ENCODE results near the gene FAM219B. TPM values are rescaled to one million over a fixed set of nuclear protein-coding genes. Genes with fewer than 3 reads are reported as not detected.

Gene FAM219B
- total and polyA plus RNA-seq, 4 donors = 7.5 to 15.6 (median 12.2) TPM

DNA sequence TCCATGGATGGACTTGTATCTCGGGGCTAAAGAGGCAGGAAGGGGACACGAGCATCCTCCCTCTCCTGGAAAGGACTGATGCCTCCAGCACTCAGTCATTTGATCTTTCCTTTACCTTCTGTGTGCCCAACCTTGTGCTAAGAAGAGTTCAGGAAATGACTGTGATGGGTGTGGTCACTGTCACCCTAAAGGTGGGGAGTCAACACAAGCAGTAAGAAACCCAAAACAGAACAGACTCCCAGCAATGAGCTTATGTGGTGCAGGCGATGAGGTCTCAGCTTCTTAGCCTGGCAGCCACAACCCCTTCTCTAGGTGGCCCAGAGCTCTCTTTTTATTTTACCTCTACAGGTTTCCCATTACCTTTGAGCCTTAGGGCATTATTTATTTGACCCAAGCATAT lies 13.0 kb downstream of the FAM219B start:
- Histone ChIP-seq H3K4me1 (ENCODE audit: control insufficient read depth in 4 of 4, insufficient read depth in 4 of 4, low read length in 3 of 4) (peaks cover 7 to 30% (median 21%) of the 10 kb centered on the region in 4 donors), H3K9ac (ENCODE audit: low read depth in 1 of 2, low read length in 2 of 2) (no peak overlapping the region), H3K36me3 (ENCODE audit: control insufficient read depth in 4 of 4, insufficient read depth in 3 of 4, low read depth in 1 of 4, low read length in 3 of 4) (peaks cover 2 to 23% (median 10%) of the 10 kb centered on the region in 4 donors), H3K4me3 (ENCODE audit: low read depth in 1 of 3, low read length in 3 of 3) (no peak overlapping the region), H3K27ac (ENCODE audit: low read depth in 1 of 2, low read length in 2 of 2) (no peak overlapping the region), H3K27me3 (ENCODE audit: control insufficient read depth in 4 of 4, insufficient read depth in 4 of 4, low read length in 3 of 4) (no peaks in the 10 kb centered on the region), H3K9me3 (ENCODE audit: control insufficient read depth in 4 of 4, low read length in 3 of 4) (no peaks in the 10 kb centered on the region)
- DNase-seq (ENCODE audit: low spot score) = no peak
- 89% methylated on average over 3 of the region's 3 CpGs for whole genome bisulfite sequencing
- no peak for TF ChIP-seq RAD21 (IDR thresholded peaks at IDR 0.05)
- TF ChIP-seq, protein P1, sequence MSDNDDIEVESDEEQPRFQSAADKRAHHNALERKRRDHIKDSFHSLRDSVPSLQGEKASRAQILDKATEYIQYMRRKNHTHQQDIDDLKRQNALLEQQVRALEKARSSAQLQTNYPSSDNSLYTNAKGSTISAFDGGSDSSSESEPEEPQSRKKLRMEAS (IDR thresholded peaks at IDR 0.05) = no peak

- no peak overlapping the region for H3K27ac ChIP-seq (ENCODE audit: low read depth in 1 of 2, low read length in 2 of 2)
- no peak for DNase-seq (ENCODE audit: low spot score)
- peaks cover 7 to 30% (median 21%) of the 10 kb centered on the region in 4 donors for H3K4me1 ChIP-seq (ENCODE audit: control insufficient read depth in 4 of 4, insufficient read depth in 4 of 4, low read length in 3 of 4)
- peaks cover 2 to 23% (median 8%) of the 10 kb centered on the region in 4 donors for H3K36me3 ChIP-seq (ENCODE audit: control insufficient read depth in 4 of 4, insufficient read depth in 3 of 4, low read depth in 1 of 4, low read length in 3 of 4)
- no peaks in the 10 kb centered on the region for H3K9me3 ChIP-seq (ENCODE audit: control insufficient read depth in 4 of 4, low read length in 3 of 4)
- H3K9ac ChIP-seq (ENCODE audit: low read depth in 1 of 2, low read length in 2 of 2) = no peak overlapping the region
- 92% methylated on average over 2 of the region's 2 CpGs for WGBS
- no peak overlapping the region for H3K4me3 ChIP-seq (ENCODE audit: low read depth in 1 of 3, low read length in 3 of 3)
- TF ChIP-seq RXRA (IDR thresholded peaks at IDR 0.05) = no peak
- no peak for TF ChIP-seq YY1 (IDR thresholded peaks at IDR 0.05)
- TF ChIP-seq HNF4G (IDR thresholded peaks at IDR 0.05) = no peak
- TF ChIP-seq SP1 (IDR thresholded peaks at IDR 0.05) = no peak
- no peak for TF ChIP-seq JUND (IDR thresholded peaks at IDR 0.05)
- no peak for TF ChIP-seq ATF3 (IDR thresholded peaks at IDR 0.05)
- no peak for TF ChIP-seq REST (IDR thresholded peaks at IDR 0.05)
- no peak for TF ChIP-seq HNF4A (conservative IDR thresholded peaks at IDR 0.05)
- TF ChIP-seq, protein P2, sequence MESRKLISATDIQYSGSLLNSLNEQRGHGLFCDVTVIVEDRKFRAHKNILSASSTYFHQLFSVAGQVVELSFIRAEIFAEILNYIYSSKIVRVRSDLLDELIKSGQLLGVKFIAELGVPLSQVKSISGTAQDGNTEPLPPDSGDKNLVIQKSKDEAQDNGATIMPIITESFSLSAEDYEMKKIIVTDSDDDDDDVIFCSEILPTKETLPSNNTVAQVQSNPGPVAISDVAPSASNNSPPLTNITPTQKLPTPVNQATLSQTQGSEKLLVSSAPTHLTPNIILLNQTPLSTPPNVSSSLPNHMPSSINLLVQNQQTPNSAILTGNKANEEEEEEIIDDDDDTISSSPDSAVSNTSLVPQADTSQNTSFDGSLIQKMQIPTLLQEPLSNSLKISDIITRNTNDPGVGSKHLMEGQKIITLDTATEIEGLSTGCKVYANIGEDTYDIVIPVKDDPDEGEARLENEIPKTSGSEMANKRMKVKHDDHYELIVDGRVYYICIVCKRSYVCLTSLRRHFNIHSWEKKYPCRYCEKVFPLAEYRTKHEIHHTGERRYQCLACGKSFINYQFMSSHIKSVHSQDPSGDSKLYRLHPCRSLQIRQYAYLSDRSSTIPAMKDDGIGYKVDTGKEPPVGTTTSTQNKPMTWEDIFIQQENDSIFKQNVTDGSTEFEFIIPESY (IDR thresholded peaks at IDR 0.05) = no peak
- no peak for TF ChIP-seq EGR1 (IDR thresholded peaks at IDR 0.05; ENCODE audit: low read depth in 2 of 2)
- TF ChIP-seq FOXA2 (IDR thresholded peaks at IDR 0.05) = no peak
- TF ChIP-seq GABPA (IDR thresholded peaks at IDR 0.05 in 1 of 2, conservative IDR thresholded peaks at IDR 0.05 in 1 of 2) = no peak
- TF ChIP-seq, protein P1 (IDR thresholded peaks at IDR 0.05) = no peak
- no peak for TF ChIP-seq CTCF (IDR thresholded peaks at IDR 0.05; ENCODE audit: low read depth, low read length, missing input control)
- no peak for TF ChIP-seq RAD21 (IDR thresholded peaks at IDR 0.05)
- no peak for TF ChIP-seq FOXA1 (IDR thresholded peaks at IDR 0.05)
- no peak for TF ChIP-seq TAF1 (conservative IDR thresholded peaks at IDR 0.05)
- no peaks in the 10 kb centered on the region for H3K27me3 ChIP-seq (ENCODE audit: control insufficient read depth in 4 of 4, insufficient read depth in 4 of 4, low read length in 3 of 4)
Observed at GRCh38 chr15:74892931-74893330, 13.7 kb downstream of the FAM219B start.

All from liver (tissue), 9 donors.